GM18526 (cell line): ENCODE measurements around the gene DENND2D.

Experiments
- POLR2A ChIP-seq: IDR thresholded peaks from 3 replicates; pipeline ENCODE4 v1.6.1; 2011; ENCODE audit not compliant: insufficient read length; ENCODE audit errors: extremely low read depth

DENND2D gene

DNA sequence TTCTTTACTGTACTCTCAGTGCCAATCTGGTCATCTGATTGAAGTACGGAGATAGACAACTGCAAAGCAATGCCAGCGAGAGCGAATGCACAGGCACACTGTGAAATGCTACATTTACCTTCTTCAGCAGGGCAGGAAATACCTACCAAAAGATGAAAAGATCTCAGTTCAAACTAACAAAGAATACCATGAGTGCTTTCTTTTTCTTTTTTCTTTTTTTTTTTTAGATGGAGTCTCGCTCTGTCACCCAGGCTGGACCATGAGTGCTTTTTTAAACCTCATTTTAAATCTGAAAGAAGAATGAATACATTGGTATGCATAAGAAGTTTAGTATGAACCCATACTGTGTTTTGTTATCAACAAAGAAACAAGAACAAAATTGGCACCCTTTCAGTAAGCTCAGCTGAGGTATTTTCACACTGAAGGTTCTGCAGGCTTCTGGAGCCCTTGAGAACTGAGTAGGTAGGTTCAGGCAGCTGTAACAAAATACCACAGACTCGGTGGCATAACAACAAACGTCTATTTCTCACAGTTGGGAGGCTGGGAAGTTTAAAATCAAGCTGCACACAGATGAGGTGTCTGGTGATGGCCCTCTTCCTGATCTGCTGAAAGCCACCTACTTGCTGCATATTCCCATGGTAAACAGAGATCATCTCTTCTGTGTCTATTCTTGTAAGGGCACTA, 25.4 kb upstream of the DENND2D start:
- no peak for TF ChIP-seq POLR2A

- no peak for TF ChIP-seq POLR2A
These were observed 24.6 kb upstream of the DENND2D start for GRCh38 chr1:111225091-111225490.

DNA sequence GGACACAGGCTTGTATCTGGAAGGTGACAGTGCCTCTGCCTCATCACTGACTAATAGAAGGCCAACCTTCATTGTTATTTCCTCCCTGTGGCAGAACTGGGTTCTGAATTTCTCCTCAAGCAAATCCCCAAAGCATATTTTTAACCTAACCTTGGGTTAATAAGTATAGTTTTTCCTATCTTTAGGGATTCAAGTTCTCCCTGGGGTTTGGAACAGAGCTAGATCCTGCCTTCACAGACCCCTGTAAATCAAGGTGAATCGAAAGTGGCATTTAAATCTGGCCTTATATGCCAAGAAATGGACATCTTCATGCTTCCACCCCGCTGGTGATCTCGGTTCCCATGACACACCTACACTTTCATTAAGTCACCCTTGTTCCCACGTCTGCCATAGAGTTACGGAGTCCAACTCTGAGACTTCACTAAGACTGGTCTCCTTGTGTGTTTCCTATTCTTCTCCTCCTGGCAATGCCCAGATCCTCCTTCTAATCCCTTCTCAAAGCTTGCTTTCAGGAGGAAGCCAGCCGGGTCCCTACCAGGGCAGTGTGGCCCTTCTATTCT, 22.8 kb upstream of the DENND2D start:
- TF ChIP-seq POLR2A: no peak

- TF ChIP-seq POLR2A: peak; percentile 5
These were observed 22.1 kb upstream of the DENND2D start for GRCh38 chr1:111222308-111223125.

DNA sequence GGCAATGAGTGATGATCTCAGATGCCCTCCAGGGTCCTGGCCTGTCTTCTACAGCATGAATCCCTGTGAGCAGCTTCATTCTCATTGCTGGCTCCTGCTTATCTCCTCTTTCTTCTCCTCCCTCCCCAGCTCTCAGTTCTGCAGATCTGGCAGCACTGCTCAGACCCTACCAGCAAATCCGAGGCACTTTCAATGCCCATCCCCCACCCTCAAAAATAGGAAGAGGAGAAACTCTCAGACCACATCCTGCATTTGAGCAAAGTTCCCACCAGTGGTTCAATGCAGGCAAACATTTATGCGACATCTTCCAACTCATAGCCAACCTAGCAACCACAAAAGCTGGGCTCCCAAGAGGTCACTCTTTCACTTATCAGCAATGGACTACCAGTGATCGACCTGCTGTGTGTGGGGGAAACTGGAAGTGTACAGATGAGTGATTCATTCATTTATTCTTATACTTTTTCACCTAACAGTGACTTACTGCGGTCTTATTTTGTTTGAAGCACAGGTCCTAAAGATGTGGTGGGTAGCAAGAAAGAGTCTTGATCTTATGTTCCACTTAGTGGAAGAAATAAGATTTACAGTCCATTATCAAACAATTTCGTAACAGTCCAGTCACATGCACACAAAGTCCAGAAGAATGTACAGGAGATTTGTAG, 21.3 kb upstream of the DENND2D start:
- no peak for TF ChIP-seq POLR2A

DNA sequence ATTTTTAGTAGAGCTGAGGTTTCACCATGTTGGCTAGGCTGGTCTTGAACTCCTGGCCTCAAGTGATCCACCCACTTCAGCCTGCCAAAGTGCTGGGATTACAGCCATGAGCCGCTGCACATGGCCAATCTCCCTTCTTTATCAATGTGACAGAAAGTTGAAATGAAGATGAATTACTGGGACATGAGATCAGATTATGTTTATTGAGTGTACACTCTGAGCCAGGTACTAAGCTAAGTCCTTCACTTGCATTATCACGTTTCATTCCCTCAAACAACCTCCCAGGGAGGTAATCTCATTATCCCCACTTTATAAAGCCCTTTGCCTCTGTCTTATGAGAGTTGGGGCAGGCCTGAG, 20.8 kb upstream of the DENND2D start:
- TF ChIP-seq POLR2A: no peak

- no peak for TF ChIP-seq POLR2A
These were observed 19.9 kb upstream of the DENND2D start for GRCh38 chr1:111220302-111220890.

DNA sequence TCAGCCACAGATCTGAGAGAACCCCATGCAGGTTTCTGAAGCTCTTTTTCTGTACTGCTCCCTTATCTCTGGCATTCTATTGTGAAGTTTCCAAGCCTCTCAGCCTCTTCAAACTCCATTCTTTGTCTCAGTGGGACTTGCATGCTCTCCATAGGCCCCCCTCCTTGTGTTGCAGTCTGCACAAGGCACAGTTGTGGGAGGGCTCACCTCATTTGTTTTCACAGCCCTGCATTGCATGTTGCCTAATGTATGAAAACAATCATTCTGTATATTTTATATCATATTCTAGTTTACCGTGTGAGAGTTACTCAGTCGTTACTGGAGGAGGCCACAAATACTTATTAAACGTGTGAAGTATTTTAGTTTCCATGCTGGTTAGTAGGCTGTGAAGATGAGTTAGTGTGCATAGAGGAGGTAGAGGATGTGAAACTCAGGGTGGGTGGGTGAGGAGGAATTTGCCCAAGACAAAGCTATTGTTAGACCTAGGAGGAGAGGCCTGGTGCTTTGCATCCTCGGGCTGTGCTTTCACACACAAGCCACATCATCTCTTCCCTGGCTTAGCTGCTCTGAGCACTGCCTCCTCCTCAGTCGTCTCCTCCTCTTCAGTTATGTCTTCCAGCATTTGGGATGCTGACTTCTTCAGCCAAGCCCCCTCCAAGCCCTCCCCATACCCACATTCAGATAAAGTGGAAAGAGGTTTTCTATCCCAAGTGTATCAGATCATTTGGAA, 19.3 kb upstream of the DENND2D start:
- peak; percentile 60 for TF ChIP-seq POLR2A

GRCh38 chr1:111218701-111219556, 18.5 kb upstream of the DENND2D start:
- TF ChIP-seq POLR2A: no peak

GRCh38 chr1:111217183-111217910, 16.9 kb upstream of the DENND2D start:
- no peak for TF ChIP-seq POLR2A

DNA sequence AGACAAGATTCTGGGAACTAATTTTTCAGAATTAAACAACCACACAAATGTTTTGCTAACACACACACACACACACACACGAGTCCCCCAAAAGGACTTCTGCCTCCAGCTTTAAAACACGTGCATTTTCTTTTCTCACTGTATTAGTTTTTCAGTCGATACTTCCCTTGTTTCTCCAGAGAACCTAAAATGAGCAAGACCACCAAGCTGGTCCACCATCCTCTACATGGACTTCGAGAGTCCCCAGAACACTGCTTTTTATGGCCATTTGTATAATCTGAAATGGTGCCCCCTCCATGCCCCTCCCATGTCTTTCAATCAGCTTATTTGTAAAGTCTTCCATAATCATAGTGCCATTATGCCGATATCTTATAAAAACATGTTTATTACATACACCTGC, 16.3 kb upstream of the DENND2D start:
- TF ChIP-seq POLR2A: no peak

GRCh38 chr1:111214884-111215283, 14.4 kb upstream of the DENND2D start:
- peak; percentile 23 for TF ChIP-seq POLR2A

GRCh38 chr1:111214074-111214801, 13.8 kb upstream of the DENND2D start:
- peak; percentile 55 for TF ChIP-seq POLR2A

- no peak for TF ChIP-seq POLR2A
These were observed 13.0 kb upstream of the DENND2D start for GRCh38 chr1:111213412-111213811.
